Measurements from ENCODE around the gene MACC1. TPM values are rescaled to one million over a fixed set of nuclear protein-coding genes. Genes with fewer than 3 reads are reported as not detected.
A peak's percentile ranks its signal among the peaks of the same experiment; 100 is the strongest.

The MACC1 gene
- total RNA-seq, 2 donors from 2014 or later = 15.2 to 16.6 TPM

DNA sequence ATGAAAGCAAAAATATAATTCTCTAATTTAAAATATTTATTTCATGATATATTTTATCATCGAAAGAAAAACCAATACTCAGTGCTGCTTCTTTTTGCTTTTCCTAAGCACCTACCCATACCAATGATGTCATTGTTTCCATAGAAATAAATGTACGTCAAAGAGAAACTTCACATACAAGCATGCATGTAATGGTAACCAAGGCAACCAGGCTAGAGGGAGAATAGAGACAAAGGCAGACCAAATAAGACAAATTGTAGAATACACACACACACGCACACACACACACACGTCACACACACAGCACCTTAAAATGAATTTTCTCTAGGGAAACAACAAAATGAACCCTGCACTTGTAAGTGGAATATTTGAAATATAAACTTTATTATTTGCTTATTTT lies 75.5 kb downstream of the MACC1 start:
- peak in 1 of 4 donors; percentile 12 for DNase-seq
- 78 to 83% methylated on average over 4 of the region's 4 CpGs for WGBS, 2 donors
- ATAC-seq = no peak
- TF ChIP-seq POLR2A (IDR thresholded peaks at IDR 0.05) (no peak), CTCF (IDR thresholded peaks at IDR 0.05) (no peak)
- peaks cover 0 to 4% of the 10 kb centered on the region in 2 donors for H3K36me3 ChIP-seq (replicated peaks in 1 of 2; ENCODE audit: insufficient read depth in 1 of 2, low read depth in 2 of 2)
- no peaks in the 10 kb centered on the region for H3K9me3 ChIP-seq
- no peaks in the 10 kb centered on the region for H3K27me3 ChIP-seq
- H3K4me1 ChIP-seq = no peaks in the 10 kb centered on the region
- no peak overlapping the region for H3K4me3 ChIP-seq
- no peak overlapping the region for H3K27ac ChIP-seq
- intact Hi-C loops (cut with DNase I) = no loop called here

DNA sequence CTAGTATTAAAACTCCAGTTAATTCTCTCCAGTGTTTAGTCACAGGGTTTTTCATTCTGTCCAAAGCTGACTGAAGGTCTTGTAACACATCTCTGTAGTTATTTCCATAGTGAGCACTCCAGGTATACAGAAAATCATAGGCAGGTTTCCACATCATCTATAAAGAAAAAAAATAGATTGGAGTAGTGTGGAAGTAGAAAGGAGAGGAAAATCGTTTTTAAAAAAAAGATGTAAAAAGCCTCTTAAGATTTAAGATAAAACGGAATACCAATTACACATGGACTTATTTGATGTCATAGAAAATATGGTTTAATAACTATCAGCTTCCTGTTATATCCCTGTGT lies 76.2 kb downstream of the MACC1 start:
- no peak for TF ChIP-seq CTCF (IDR thresholded peaks at IDR 0.05)
- no peak for TF ChIP-seq POLR2A (IDR thresholded peaks at IDR 0.05)
- intact Hi-C loops (cut with DNase I) = no loop called here

DNA sequence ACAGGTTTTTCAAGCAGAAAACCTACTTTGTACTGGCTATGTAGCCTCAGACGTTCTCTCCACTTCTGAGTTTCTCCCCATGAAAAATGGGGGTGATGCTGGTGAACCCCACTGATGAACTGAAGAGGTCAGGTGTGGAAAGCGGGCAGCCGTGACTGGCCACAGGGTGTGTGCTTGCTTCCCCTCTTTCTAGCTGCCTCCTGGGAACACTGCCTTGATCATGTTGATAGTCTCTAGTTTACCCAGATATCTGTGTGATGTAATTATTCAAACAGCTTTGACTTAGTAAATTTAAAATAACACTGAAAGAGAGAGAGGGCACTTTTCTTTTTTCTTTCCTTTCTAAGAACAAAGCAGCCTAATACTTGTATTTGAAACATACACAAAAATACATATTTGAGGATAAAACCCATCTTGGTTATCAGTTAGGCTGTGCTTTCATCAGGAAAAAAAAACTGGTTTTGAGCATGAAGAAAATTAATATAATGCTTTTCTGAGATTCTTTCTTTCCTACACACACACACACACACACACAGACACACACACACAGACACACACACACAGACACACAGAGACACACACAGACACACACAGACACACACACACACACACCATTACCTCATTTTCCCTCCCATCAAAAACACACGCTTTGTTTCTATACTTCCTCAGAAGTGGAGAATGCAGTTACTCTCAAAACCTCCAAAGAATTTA lies 76.7 kb downstream of the MACC1 start:
- H3K4me3 ChIP-seq = no peak overlapping the region
- ATAC-seq (no peak), DNase-seq (no peak)
- TF ChIP-seq POLR2A (IDR thresholded peaks at IDR 0.05) (no peak), CTCF (IDR thresholded peaks at IDR 0.05) (no peak)
- no peak overlapping the region for H3K27ac ChIP-seq
- peaks cover 0 to 4% of the 10 kb centered on the region in 2 donors for H3K36me3 ChIP-seq (replicated peaks in 1 of 2; ENCODE audit: insufficient read depth in 1 of 2, low read depth in 2 of 2)
- no peaks in the 10 kb centered on the region for H3K27me3 ChIP-seq
- H3K9me3 ChIP-seq = no peaks in the 10 kb centered on the region
- 77 to 81% methylated on average over 4 of the region's 4 CpGs for WGBS, 2 donors
- intact Hi-C loops (cut with DNase I) = no loop called here
- H3K4me1 ChIP-seq = no peaks in the 10 kb centered on the region

More for the DNA sequence above, 76.2 kb downstream of the MACC1 start:
- Histone ChIP-seq H3K36me3 (replicated peaks in 1 of 2; ENCODE audit: insufficient read depth in 1 of 2, low read depth in 2 of 2) (peaks cover 0 to 4% of the 10 kb centered on the region in 2 donors), H3K9me3 (no peaks in the 10 kb centered on the region), H3K4me1 (no peaks in the 10 kb centered on the region), H3K27me3 (no peaks in the 10 kb centered on the region), H3K4me3 (no peak overlapping the region), H3K27ac (no peak overlapping the region)
- ATAC-seq (no peak), DNase-seq (no peak)
- WGBS, 2 donors = 63 to 71% methylated on average over 2 of the region's 2 CpGs

DNA sequence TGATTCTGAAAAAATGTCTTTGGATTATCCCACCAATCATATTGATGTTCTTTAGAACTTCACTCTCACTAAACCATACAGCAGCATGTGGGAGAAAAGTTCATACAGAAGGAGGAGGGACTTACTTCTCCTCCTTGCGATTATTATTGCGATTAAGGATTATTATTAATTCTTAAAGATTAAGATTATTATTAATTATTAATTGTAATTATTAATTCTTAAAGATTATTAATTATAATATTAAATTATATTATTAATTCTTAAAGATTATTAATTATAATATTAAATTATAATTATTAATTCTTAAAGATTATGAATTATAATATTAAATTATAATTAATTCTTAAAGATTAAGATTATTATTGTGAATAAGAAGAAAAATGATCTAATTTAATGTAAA lies 80.5 kb downstream of the MACC1 start:
- H3K4me1 ChIP-seq = no peaks in the 10 kb centered on the region
- no peaks in the 10 kb centered on the region for H3K9me3 ChIP-seq
- ATAC-seq = no peak
- DNase-seq = no peak
- H3K27me3 ChIP-seq = no peaks in the 10 kb centered on the region
- H3K27ac ChIP-seq = no peak overlapping the region
- H3K36me3 ChIP-seq (replicated peaks in 1 of 2; ENCODE audit: insufficient read depth in 1 of 2, low read depth in 2 of 2) = peaks cover 0 to 4% of the 10 kb centered on the region in 2 donors
- WGBS, 2 donors = 96 to 97% methylated on average over 2 of the region's 2 CpGs
- intact Hi-C loops (cut with DNase I) = no loop called here
- no peak overlapping the region for H3K4me3 ChIP-seq
- TF ChIP-seq CTCF (IDR thresholded peaks at IDR 0.05) (no peak), POLR2A (IDR thresholded peaks at IDR 0.05) (no peak)

DNA sequence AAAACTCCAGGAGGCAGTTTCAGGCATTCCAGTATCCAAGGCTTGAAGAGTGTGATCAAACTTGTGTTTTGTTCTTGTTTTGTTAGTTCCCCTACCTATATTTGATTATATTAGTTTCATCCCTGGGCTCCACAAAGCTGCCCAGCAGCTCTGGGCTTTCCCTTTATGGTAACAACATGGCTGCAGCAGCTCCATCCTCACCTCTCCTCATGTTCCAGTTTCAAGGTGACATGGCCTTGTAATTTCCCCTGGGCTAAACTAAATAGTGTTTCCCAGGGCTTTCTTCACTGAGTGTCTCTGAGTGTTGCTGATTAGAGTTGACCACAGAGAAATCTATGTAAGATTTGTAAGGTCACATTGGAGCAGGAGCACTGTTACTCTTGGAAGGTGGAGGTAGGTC lies 83.4 kb downstream of the MACC1 start:
- DNase-seq (no peak), ATAC-seq (no peak)
- intact Hi-C loops (cut with DNase I) = no loop called here
- no peak overlapping the region for H3K4me3 ChIP-seq
- no peak for TF ChIP-seq POLR2A (IDR thresholded peaks at IDR 0.05)
- no peak for TF ChIP-seq CTCF (IDR thresholded peaks at IDR 0.05)
- H3K9me3 ChIP-seq = no peaks in the 10 kb centered on the region
- no peaks in the 10 kb centered on the region for H3K36me3 ChIP-seq (replicated peaks in 1 of 2; ENCODE audit: insufficient read depth in 1 of 2, low read depth in 2 of 2)
- no peak overlapping the region for H3K27ac ChIP-seq
- no peaks in the 10 kb centered on the region for H3K27me3 ChIP-seq
- H3K4me1 ChIP-seq = no peaks in the 10 kb centered on the region

Measured in body of pancreas (tissue), 4 donors.